ENCODE results near the gene KAT8.

DNA sequence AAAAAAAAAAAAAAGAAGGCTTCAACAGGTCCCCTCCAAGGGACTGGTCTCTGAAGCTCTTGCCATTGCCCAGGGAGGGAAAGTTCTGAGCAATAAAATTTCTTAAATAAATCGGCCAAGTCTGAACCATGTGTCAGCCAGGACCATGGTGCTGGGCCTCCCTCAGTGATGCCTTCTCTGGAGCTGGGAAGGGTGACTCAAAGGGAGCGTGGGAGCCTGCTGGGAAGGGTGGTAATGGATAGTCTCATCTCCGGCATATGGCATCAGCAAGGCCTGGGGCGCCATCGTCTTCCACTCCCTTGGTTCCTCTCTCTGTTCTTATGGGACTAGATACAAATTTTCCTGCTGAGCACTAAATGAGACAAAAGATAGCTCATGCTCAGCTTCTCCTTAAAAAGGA lies 25.1 kb upstream of the KAT8 start:
- TF ChIP-seq, protein P1, sequence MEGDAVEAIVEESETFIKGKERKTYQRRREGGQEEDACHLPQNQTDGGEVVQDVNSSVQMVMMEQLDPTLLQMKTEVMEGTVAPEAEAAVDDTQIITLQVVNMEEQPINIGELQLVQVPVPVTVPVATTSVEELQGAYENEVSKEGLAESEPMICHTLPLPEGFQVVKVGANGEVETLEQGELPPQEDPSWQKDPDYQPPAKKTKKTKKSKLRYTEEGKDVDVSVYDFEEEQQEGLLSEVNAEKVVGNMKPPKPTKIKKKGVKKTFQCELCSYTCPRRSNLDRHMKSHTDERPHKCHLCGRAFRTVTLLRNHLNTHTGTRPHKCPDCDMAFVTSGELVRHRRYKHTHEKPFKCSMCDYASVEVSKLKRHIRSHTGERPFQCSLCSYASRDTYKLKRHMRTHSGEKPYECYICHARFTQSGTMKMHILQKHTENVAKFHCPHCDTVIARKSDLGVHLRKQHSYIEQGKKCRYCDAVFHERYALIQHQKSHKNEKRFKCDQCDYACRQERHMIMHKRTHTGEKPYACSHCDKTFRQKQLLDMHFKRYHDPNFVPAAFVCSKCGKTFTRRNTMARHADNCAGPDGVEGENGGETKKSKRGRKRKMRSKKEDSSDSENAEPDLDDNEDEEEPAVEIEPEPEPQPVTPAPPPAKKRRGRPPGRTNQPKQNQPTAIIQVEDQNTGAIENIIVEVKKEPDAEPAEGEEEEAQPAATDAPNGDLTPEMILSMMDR (IDR thresholded peaks at IDR 0.05; ENCODE audit: insufficient read depth, low read depth, low read length): no peak
- TF ChIP-seq EZH2 (IDR thresholded peaks at IDR 0.05; ENCODE audit: insufficient read depth, low read length): no peak
